ENCODE measurements around the gene MAST4.

DNA sequence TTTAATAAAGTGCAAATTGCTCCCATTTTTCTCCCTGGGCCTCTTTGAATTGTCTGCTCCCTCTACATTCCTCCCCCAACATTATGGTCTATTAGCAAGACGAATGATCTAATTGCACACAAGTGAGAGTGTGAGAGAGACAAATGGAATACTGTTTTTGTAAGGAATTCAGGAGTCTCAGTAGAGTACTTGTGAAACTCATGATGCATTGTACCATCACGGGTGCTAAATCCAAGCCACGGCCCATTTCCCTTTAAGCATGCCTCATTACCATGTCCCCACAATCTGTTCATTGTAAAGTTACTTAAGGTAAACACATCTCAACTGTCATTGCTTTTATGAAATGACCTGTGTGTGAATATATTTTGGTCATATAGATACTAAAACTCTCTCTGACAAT, 537.6 kb downstream of the MAST4 start:
- TF ChIP-seq, protein P1, sequence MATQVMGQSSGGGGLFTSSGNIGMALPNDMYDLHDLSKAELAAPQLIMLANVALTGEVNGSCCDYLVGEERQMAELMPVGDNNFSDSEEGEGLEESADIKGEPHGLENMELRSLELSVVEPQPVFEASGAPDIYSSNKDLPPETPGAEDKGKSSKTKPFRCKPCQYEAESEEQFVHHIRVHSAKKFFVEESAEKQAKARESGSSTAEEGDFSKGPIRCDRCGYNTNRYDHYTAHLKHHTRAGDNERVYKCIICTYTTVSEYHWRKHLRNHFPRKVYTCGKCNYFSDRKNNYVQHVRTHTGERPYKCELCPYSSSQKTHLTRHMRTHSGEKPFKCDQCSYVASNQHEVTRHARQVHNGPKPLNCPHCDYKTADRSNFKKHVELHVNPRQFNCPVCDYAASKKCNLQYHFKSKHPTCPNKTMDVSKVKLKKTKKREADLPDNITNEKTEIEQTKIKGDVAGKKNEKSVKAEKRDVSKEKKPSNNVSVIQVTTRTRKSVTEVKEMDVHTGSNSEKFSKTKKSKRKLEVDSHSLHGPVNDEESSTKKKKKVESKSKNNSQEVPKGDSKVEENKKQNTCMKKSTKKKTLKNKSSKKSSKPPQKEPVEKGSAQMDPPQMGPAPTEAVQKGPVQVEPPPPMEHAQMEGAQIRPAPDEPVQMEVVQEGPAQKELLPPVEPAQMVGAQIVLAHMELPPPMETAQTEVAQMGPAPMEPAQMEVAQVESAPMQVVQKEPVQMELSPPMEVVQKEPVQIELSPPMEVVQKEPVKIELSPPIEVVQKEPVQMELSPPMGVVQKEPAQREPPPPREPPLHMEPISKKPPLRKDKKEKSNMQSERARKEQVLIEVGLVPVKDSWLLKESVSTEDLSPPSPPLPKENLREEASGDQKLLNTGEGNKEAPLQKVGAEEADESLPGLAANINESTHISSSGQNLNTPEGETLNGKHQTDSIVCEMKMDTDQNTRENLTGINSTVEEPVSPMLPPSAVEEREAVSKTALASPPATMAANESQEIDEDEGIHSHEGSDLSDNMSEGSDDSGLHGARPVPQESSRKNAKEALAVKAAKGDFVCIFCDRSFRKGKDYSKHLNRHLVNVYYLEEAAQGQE (IDR thresholded peaks at IDR 0.05; ENCODE audit: insufficient replicate concordance, low read depth): no peak
- no peak for TF ChIP-seq GABPA (IDR thresholded peaks at IDR 0.05; ENCODE audit: low read depth)
